Activated T-helper 2 cell treated with anti-CD3 and anti-CD28 coated beads, Interferon-gamma antibody, Interleukin-2, Interleukin-4, amounts not matched to agents 10 μg/mL and 5 μg/mL and 100 μg/mL, durations not matched to agents 14 hours and 24 hours and 36 hours (primary cell): ENCODE measurements around the gene CYFIP1. TPM values are rescaled to one million over a fixed set of nuclear protein-coding genes. Genes with fewer than 3 reads are reported as not detected.

Experiments
- DNase-seq: peaks from one replicate; pipeline ENCODE4 v3.0.0; 2021; ENCODE audit warnings: low spot score
- H3K27ac Mint-ChIP-seq: one replicate; pipeline ENCODE4 v1.8.0; 2021; ENCODE audit warnings: mixed read lengths
- H3K27me3 Mint-ChIP-seq: one replicate; pipeline ENCODE4 v1.8.0; 2021; ENCODE audit warnings: low read depth, mixed read lengths
- H3K36me3 Mint-ChIP-seq: one replicate; pipeline ENCODE4 v1.8.0; 2021; ENCODE audit warnings: low read depth, mixed read lengths
- H3K4me1 Mint-ChIP-seq: one replicate; pipeline ENCODE4 v1.8.0; 2021; ENCODE audit warnings: low read depth, mixed read lengths
- H3K4me3 Mint-ChIP-seq: one replicate; pipeline ENCODE4 v1.8.0; 2021; ENCODE audit warnings: low read depth, mild to moderate bottlenecking, moderate library complexity, mixed read lengths
- H3K9me3 Mint-ChIP-seq: one replicate; pipeline ENCODE4 v1.8.0; 2021; ENCODE audit warnings: mixed read lengths
- intact Hi-C: fragments of 100-400 bp; cut with micrococcal nuclease; formaldehyde crosslinking; loops from one replicate; pipeline ENCODE4 v1.15.1; 2023
- total RNA-seq: library from RNA; stranded (reverse); gene quantifications from 2 replicates; pipeline ENCODE4 v1.2.3, GENCODE V29; 2022

The CYFIP1 gene
- total RNA-seq, 1 donor from 2014 or later: 52.7 TPM

DNA sequence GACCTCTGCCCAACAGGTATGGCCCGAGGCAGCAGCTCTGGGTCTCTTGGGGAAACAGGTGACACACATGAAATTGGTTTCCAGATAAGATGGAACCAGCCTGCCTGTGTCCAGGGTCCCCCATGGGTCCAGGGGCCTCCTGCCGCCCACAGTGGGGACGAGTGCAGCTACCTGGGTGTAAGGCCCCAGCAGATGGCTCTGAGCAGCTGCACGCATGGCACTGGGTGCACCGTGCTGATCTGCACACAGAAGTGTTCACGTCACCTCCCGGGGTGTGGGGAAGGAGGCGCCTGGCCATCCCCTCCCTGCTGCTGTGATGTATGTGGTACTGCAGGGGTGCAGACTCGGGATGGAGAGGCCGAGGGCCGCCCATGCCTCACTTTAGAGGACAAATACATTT is 78.1 kb downstream of the CYFIP1 start:
- Mint-ChIP-seq H3K27ac (no peak overlapping the region), H3K4me3 (no peak overlapping the region), H3K4me1 (peaks cover 2% of the 10 kb centered on the region), H3K36me3 (no peaks in the 10 kb centered on the region), H3K27me3 (no peaks in the 10 kb centered on the region), H3K9me3 (no peaks in the 10 kb centered on the region)
- no peak for DNase-seq
- intact Hi-C loops: no loop called here

DNA sequence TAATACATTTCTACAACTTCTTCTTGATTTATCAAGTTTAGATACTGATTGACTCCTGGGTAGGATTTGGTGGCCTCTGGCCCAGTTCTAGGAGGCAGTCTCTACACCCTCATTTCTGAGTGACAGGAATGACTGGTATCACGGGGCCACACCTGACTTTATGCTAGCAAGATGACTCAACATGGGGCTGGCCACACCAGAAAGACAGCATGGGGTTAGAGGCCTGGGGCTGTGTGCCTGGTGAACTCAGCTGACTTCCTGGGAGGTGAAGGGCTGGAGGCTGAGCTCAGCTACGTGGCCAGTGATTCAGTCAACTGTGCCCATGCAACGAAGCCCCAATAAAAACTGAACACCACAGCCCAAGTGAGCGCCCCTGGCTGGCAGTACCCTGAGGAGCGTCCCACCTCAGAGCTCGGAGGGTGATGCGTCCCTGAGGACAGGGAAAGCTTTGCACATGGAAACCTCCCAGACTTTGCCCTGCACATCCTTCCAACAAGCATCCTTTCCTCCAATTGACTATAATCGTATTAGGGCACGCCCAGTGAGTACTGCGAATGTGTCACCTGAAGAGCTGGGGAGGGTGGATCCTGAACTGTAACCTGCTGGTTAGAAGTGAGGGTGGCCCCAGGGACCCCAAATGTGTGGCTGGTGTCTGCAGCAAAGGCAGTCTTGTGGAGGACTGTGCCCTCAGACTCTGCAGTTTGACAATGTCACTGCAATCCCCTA is 84.5 kb downstream of the CYFIP1 start:
- Mint-ChIP-seq H3K27me3 (no peaks in the 10 kb centered on the region), H3K4me1 (peaks cover 6% of the 10 kb centered on the region), H3K9me3 (no peaks in the 10 kb centered on the region), H3K36me3 (no peaks in the 10 kb centered on the region), H3K4me3 (no peak overlapping the region), H3K27ac (no peak overlapping the region)
- no peak for DNase-seq
- intact Hi-C loops: no loop called here

DNA sequence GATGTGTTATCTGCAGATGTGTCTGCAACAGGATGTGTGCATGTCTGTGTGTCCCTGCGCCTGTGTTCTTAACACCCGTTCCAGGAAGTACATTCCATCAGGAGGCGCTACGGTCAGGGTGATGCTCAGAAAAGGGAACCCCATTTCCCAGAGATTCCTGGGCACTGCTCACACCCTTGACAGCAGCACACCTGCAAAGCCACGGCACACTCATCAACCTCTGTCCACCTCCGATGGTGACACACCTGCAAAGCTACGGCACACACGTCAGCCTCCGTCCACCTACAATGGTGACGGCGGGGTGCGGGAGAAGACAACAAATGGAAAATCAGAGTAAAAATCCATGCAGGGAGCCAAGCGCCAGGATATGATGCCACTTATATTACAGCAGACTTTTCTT is 86.3 kb downstream of the CYFIP1 start:
- H3K27me3 Mint-ChIP-seq: no peaks in the 10 kb centered on the region
- no peak for DNase-seq
- intact Hi-C loops: no loop called here
- no peak overlapping the region for H3K27ac Mint-ChIP-seq
- H3K36me3 Mint-ChIP-seq: no peaks in the 10 kb centered on the region
- H3K9me3 Mint-ChIP-seq: no peaks in the 10 kb centered on the region
- H3K4me3 Mint-ChIP-seq: no peak overlapping the region
- peaks cover 5% of the 10 kb centered on the region for H3K4me1 Mint-ChIP-seq

DNA sequence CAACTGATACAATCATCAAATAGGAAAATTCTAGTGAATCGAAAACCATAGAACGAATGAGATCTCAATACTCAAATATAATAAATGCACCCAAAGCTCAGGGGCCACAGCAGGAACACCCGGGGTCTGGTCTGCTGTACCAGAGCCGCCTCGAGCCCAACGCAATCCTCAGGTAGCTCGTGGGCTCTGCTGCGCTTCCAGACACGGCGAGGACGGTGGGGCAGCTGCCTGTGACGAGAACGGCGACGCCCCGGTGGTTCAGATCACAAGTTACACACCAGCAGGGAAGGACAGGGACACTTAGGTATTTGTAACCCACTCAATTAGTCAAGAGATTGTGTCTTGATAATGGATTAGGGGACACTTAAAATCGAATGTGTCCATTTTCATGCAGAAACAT is 87.1 kb downstream of the CYFIP1 start:
- Mint-ChIP-seq H3K9me3 (no peaks in the 10 kb centered on the region), H3K27ac (no peak overlapping the region), H3K4me3 (no peak overlapping the region), H3K4me1 (peaks cover 5% of the 10 kb centered on the region), H3K36me3 (no peaks in the 10 kb centered on the region), H3K27me3 (no peaks in the 10 kb centered on the region)
- intact Hi-C loops: no loop called here
- DNase-seq: no peak

DNA sequence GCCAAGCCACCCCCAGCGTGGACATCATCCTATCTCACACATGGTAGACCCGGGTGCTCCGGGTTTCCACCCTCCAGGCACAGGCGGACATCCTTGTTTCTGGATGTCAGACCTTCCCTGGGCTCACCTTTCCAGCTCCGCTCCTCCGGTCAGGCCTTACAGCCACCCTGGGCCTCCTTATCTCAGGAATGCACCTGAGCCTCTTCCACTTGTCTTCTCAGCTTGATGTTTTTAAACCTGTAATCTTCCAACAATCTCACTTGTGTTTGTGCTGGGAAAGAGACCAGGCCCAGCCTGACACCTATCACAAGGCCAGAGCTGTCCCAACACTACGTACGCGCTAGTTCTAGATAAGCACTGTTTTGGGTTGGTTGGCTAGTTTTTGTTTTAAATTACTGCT is 87.8 kb downstream of the CYFIP1 start:
- Mint-ChIP-seq H3K4me1 (peaks cover 5% of the 10 kb centered on the region), H3K36me3 (no peaks in the 10 kb centered on the region), H3K4me3 (no peak overlapping the region), H3K27me3 (no peaks in the 10 kb centered on the region), H3K27ac (no peak overlapping the region), H3K9me3 (no peaks in the 10 kb centered on the region)
- no peak for DNase-seq
- intact Hi-C loops: no loop called here

DNA sequence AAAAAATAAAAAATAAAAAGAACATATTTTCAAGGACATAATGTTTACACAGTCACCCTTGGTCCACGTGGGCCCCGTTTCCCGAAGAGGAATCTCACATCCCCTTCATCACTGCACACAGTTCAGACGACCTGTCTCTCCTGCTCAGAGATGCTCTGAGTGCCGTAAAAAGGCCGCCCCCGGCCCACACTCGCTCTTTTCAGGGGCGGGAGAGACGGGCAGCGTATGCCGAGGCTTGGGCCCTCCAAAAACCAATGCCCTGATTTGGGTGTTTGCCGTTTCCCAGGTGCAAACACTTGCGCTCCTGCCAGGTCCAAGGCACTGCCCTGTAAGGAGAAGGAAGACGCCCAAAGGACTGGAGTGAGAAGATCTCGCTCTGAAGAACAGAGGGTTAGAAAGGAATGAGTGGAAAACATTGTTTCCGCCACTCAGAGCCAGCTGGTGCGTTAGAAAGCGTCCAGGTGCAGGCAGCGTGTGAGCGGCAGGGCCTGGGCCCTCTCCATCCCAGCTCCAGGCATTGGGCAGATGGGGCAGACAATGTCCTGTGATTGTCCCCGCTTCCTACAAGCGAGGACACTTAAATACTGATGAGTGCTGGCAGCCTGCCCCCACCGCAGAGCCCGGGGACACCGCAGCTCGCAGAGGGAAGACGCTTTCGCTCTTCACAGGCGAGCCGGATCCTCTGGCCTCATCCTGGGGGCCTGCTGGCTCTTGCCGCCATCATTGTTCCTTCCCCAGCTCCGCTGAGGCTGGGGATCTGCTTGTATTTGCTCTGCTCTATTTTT is 88.5 kb downstream of the CYFIP1 start:
- Mint-ChIP-seq H3K4me3 (no peak overlapping the region), H3K9me3 (no peaks in the 10 kb centered on the region), H3K4me1 (peaks cover 5% of the 10 kb centered on the region), H3K36me3 (no peaks in the 10 kb centered on the region), H3K27ac (no peak overlapping the region), H3K27me3 (no peaks in the 10 kb centered on the region)
- DNase-seq: no peak
- intact Hi-C loops: no loop called here

DNA sequence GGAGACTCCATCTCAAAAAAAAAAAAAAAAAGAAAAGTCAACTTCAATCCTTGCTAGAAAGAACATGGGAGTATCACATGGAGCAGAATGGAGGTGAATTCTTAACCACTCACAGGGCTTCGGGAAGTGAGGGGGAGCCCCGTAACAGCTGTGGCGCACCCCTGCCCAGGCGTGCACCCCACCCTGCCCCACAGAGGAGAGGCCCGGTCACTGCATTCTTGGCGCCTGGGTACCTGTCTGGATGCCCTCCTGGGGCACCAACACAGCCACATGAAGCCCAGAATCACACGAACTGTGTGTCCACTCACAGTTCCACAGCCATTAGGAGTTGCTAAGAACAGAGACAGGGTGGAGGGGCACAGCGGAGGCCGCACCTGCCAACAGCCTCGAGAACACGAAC is 89.9 kb downstream of the CYFIP1 start:
- intact Hi-C loops: no loop called here
- H3K36me3 Mint-ChIP-seq: no peaks in the 10 kb centered on the region
- H3K27ac Mint-ChIP-seq: no peak overlapping the region
- DNase-seq: no peak
- no peaks in the 10 kb centered on the region for H3K27me3 Mint-ChIP-seq
- H3K4me1 Mint-ChIP-seq: peaks cover under 1% of the 10 kb centered on the region
- no peak overlapping the region for H3K4me3 Mint-ChIP-seq
- H3K9me3 Mint-ChIP-seq: no peaks in the 10 kb centered on the region

DNA sequence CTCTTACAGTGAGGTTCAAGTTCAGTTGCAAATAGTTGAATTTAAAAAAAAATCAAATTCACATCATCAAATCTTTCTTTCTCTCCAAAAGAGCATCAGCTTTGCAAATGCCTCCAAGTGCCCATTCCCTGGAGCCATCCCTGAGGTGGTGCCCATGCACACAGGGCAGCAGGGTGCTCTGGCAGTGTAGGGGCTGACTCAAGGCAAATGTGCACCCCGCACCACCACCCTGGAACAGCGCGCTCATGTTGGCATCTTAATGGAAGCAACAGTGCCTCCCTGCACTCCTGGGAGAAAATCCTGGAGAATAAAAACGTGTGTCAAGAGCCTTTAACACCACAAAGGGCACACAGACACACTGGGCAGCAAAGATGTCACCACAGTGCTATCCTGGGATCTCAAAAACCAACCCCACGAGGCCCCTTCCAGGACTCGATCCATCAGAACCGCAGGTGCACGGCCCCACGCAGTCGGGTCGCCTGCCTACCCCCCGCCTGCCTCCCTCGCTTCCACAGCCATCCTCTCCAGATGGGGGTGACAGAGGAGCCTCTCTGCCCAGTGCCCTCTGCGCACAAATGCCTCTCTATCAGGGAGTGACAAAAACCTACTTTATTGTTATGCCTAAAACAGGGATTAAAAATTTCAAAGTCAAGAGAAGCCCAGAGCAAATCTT is 90.9 kb downstream of the CYFIP1 start:
- no peaks in the 10 kb centered on the region for H3K9me3 Mint-ChIP-seq
- no peak for DNase-seq
- intact Hi-C loops: no loop called here
- H3K27me3 Mint-ChIP-seq: no peaks in the 10 kb centered on the region
- no peak overlapping the region for H3K4me3 Mint-ChIP-seq
- H3K36me3 Mint-ChIP-seq: no peaks in the 10 kb centered on the region
- H3K27ac Mint-ChIP-seq: no peak overlapping the region
- H3K4me1 Mint-ChIP-seq: no peaks in the 10 kb centered on the region

DNA sequence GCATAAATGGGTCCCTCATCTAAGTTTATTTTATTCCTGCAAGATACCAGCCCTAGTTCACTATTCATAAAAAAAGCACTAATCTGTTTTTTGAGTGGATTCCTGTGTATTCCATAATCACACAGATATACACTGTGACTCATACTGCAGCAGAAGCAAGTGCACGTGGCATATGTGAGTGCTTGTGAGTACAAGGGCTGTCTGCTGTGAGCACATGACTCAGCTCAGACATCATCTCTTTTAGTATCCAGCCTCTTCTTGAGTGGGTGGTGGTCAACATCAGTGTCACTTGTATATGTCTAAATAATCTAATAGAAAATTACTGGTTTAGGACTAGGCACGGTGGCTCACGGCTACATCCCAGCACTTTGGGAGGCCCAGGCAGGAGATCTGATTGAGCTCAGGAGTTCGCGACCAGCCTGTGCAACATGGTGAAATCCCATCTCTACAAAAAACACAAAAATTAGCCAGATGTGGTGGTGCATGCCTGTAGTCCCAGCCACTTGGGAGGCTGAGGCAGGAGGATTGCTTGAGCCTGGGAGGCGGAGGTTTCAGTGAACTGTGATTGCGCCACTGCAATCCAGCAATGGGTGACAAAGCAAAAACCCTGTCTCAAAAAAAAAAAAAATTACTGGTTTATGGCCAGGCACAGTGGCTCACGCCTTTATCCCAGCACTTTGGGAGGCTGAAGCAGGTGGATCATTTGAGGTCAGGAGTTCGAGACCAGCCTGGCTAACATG is 91.9 kb downstream of the CYFIP1 start:
- Mint-ChIP-seq H3K4me1 (no peaks in the 10 kb centered on the region), H3K36me3 (no peaks in the 10 kb centered on the region), H3K27ac (no peak overlapping the region), H3K9me3 (no peaks in the 10 kb centered on the region), H3K27me3 (no peaks in the 10 kb centered on the region), H3K4me3 (no peak overlapping the region)
- intact Hi-C loops: no loop called here
- DNase-seq: no peak

DNA sequence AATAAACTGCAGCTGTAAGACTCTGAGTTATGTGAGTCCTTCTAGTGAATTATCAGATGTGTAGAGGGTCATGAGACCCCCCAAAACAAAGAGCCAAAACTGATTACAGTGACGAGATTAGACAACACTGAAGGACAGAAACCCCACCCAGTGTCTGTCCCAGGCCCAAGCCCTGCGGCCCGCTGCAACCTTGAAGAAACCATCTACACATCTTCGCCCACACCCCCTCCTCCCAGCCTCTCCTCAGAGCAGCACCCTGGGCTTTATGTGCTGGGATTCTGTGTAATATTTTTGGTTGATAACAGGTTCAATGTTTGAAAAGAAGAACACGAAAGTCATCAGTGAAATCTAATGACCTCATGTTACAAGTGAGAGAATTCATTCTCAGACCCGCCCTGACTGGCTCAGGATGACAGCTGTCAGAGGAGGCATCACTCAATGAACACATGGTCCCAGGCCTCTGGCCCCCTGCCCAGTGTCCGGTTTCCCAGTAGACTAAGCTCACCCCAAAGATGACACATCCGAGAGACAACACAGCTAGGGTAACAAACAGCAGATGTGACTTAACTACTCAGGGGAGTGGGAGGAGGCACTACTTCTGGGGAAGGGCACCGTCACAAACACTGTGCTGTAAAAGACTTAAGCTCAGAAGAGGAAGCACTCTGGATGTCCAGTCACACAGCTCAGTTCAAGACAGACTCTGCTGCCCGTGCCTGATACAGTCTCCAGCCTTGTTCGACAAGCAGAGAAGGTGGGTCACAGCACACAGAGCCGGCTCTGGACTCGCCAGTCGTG is 92.8 kb downstream of the CYFIP1 start:
- no peaks in the 10 kb centered on the region for H3K4me1 Mint-ChIP-seq
- intact Hi-C loops: no loop called here
- H3K36me3 Mint-ChIP-seq: no peaks in the 10 kb centered on the region
- no peaks in the 10 kb centered on the region for H3K27me3 Mint-ChIP-seq
- H3K4me3 Mint-ChIP-seq: no peak overlapping the region
- H3K9me3 Mint-ChIP-seq: no peaks in the 10 kb centered on the region
- DNase-seq: no peak
- H3K27ac Mint-ChIP-seq: no peak overlapping the region

DNA sequence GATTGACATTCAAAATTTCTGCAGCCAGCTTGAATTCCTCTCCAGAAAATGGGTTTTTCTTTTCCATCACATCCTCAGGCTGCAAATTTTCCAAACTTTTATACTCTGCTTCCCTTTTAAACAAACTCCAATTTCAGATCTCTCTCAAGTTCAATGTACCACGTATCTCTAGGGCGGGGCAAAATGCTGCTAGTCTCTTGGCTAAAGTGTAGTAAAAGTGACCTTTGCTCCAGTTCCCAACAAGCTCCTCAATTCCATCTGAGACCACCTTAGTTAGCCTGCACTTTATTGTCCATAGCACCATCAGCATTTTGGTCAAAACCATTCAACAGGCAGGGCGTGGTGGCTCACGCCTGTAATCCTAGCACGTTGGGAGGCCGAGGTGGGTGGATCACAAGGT is 95.0 kb downstream of the CYFIP1 start:
- intact Hi-C loops: no loop called here

DNA sequence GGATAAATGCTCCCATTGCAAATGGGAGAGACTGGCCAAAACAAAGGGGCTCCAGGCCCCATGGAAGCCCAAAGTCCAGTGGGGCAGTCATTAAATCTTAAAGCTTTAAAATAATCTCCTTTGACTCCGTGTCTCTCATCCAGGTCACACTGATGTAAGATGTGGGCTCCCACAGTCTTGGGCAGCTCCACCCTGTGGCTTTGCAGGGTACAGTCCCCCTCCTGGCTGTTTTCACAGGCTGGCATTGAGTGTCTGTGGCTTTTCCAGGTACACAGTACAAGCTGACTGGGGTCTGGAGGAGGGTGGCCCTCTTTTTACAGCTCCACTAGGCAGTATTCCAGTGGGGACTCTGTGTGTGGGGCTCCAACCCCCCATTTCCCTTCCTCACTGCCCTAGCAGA is 95.8 kb downstream of the CYFIP1 start:
- Mint-ChIP-seq H3K36me3 (peaks cover 7% of the 10 kb centered on the region), H3K4me3 (no peak overlapping the region), H3K27me3 (no peaks in the 10 kb centered on the region), H3K9me3 (no peaks in the 10 kb centered on the region), H3K4me1 (no peaks in the 10 kb centered on the region), H3K27ac (no peak overlapping the region)
- intact Hi-C loops: no loop called here
- no peak for DNase-seq

More for the DNA sequence above, 95.0 kb downstream of the CYFIP1 start:
- H3K4me3 Mint-ChIP-seq: no peak overlapping the region
- H3K4me1 Mint-ChIP-seq: no peaks in the 10 kb centered on the region
- no peak overlapping the region for H3K27ac Mint-ChIP-seq
- H3K9me3 Mint-ChIP-seq: no peaks in the 10 kb centered on the region
- DNase-seq: no peak
- H3K27me3 Mint-ChIP-seq: no peaks in the 10 kb centered on the region
- peaks cover 7% of the 10 kb centered on the region for H3K36me3 Mint-ChIP-seq
